Keratinocyte (primary cell): ENCODE measurements around the gene GRN.

Experiments used
- CTCF ChIP-seq, 3 experiments: IDR thresholded peaks in 1 of 3; conservative IDR thresholded peaks in 1 of 3; optimal IDR thresholded peaks in 1 of 3; 2 replicates in 2 of 3; 3 replicates in 1 of 3; pipeline versions ENCODE3 to v1.5.1; 2011; ENCODE audit warnings: low read length in 3 of 3, mild to moderate bottlenecking in 3 of 3, moderate library complexity in 2 of 3, control low read depth in 1 of 3, inconsistent platforms in 1 of 3; ENCODE audit not compliant: insufficient read depth in 2 of 3; ENCODE audit errors: extremely low read depth in 1 of 3
- EZH2 ChIP-seq: IDR thresholded peaks from one replicate; pipeline ENCODE4 v1.6.1; 2012; ENCODE audit warnings: inconsistent platforms, mild to moderate bottlenecking, low read length, moderate library complexity

- TF ChIP-seq CTCF (optimal IDR thresholded peaks at IDR 0.05 in 1 of 3, IDR thresholded peaks at IDR 0.05 in 1 of 3, conservative IDR thresholded peaks at IDR 0.05 in 1 of 3; ENCODE audit: extremely low read depth in 1 of 3, insufficient read depth in 2 of 3, low read length in 3 of 3) (peak; percentile 32 to 57 (median 48)), EZH2 (no peak)
Measured at GRCh38 chr17:44400226-44400847, 55.2 kb downstream of the GRN start.
